Melanocyte of skin (primary cell): ENCODE measurements around the gene PPARA. TPM values are rescaled to one million over a fixed set of nuclear protein-coding genes. Genes with fewer than 3 reads are reported as not detected.

Experiments used
- total RNA-seq, 2 donors: library from RNA; depleted of rRNA; stranded (reverse); fragments of >200 nt; gene quantifications; 2 replicates each; pipeline ENCODE4 v1.2.3, GENCODE V29; 2012

Gene PPARA
- 10 to 100 TPM; 11.0 to 11.3 TPM for total RNA-seq

GRCh38 chr22:46150034-46150654 is at the start of gene PPARA:
TSS of gene PPARA (plus strand) at chr22:46150526. CDS start at chr22:46198384, 47,858 bp downstream.

GRCh38 chr22:46250035-46250782 is 99.9 kb downstream of the PPARA start, which contains the start of gene CDPF1:
TSS of gene CDPF1 (minus strand) at chr22:46250293. CDS start at chr22:46248284, 2,009 bp downstream.

DNA sequence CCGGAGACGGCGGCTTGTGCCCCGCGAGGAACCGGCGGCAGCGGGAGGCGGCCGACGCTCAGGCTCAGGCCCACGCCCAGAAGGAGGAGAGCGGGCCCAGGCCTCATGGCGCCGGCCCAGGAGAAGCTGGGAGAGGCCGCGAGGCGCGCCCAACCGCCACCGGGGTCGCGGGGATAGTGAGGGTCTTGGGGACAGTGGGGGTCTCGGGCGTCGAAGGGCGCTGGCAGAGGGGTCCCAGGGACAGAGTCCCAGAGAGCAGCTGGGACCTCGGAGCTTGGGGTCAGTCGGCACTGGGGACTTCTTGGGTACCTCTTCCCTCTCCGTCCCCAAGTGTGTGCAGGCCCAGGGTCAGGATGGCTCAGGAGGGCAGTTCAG is 112.9 kb downstream of the PPARA start, which contains the start of gene PKDREJ:
PKDREJ (minus strand) TSS at position 128 of the 375 bp plus-strand sequence; CDS start at position 107, 21 bp downstream.

DNA sequence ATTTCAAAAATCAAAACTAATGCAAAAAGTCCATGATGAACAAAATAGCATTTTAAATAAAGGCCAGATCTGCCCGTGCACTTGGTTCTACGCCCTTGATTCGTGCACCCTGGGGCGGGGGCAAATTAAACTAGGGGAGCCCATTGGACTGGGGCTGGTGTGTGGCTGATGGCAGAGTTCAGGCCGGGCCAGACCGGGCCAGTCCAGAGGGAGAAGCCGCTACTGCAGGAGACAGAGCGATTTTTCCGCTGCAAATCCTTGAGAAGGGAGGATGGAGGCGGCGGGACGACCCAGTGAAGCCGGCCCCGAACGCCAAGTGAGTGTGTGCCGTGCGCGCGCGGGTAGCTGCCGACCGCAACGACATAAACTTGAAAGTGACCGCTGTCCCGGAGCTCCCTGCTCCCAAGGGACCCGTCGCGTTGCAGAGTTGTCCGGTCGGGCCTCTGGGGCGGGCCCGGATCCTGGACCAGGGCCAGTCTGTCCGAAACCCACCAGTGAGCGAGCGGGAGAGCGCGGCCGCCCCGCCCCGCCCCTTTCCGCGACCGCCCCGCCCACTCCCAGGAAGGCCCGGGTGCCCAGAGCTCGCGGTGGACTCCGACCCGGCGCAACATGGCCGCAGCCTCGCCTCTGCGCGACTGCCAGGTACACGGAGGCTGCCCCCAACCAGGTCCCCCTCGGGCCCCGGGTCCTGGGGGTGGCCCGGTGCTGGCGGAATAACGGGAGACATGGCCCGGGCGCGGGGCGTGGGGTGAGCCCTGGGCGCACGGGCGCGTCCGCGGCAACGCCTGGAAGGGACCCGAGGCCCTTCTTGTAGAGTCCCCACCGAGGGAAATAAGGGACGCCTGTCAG is 117.3 kb downstream of the PPARA start, which contains the start of gene TTC38:
TTC38 (plus strand) TSS at position 578 of the 849 bp plus-strand sequence; CDS start at position 610, 32 bp downstream.

Other genes with a start within 250 kb of the PPARA start
- not detected for gene WNT7B, start 173.4 kb upstream of the PPARA start, total RNA-seq
- gene CDPF1, start 99.8 kb downstream of the PPARA start, total RNA-seq, result 10 to 100 TPM; 12.4 to 16.3 TPM
- gene PKDREJ, start 112.8 kb downstream of the PPARA start, total RNA-seq, result not detected
- gene TTC38, start 117.5 kb downstream of the PPARA start, total RNA-seq, result 10 to 100 TPM; 21.3 to 37.3 TPM
- 10 to 100 TPM; 13.1 to 25.0 TPM for gene GTSE1, start 146.3 kb downstream of the PPARA start, total RNA-seq
- 10 to 100 TPM; 23.1 to 39.0 TPM for gene TRMU, start 185.2 kb downstream of the PPARA start, total RNA-seq